Testis (tissue), 3 donors: ENCODE results near the gene KAT2B. TPM values are rescaled to one million over a fixed set of nuclear protein-coding genes. Genes with fewer than 3 reads are reported as not detected.

Experiments used
- DNase-seq: peaks from one replicate; pipeline ENCODE4 v3.0.0-alpha.2; 2019
- H3K27ac ChIP-seq, 2 donors: fragments of 200-600 bp; sonication (generic); one replicate each; pipeline ENCODE4 v1.5.1; 2019
- H3K27me3 ChIP-seq: fragments of 200-600 bp; sonication (generic); one replicate; pipeline ENCODE4 v1.5.1; 2019
- H3K36me3 ChIP-seq: fragments of 200-600 bp; sonication (generic); one replicate; pipeline ENCODE4 v1.5.1; 2017; ENCODE audit warnings: low read depth; ENCODE audit errors: missing control alignments
- H3K4me1 ChIP-seq: fragments of 200-600 bp; sonication (generic); one replicate; pipeline ENCODE4 v1.5.1; 2019
- H3K4me3 ChIP-seq, 2 donors: fragments of 200-600 bp; sonication (generic); one replicate each; pipeline ENCODE4 v1.5.1; 2017 to 2019
- H3K9me3 ChIP-seq: fragments of 200-600 bp; sonication (generic); one replicate; pipeline ENCODE4 v1.5.1; 2017
- POLR2A ChIP-seq: fragments of 450-650 bp; IDR thresholded peaks from one replicate; pipeline ENCODE4 v1.6.1; 2017; ENCODE audit warnings: antibody characterized with exemption, mild to moderate bottlenecking, moderate library complexity
- WGBS, 2 donors: methylation state at CpG; one replicate each; pipeline ENCODE4 v1.1.5; 2018; 5-methylcytosine and 5-hydroxymethylcytosine counted together
- intact Hi-C: fragments of 100-400 bp; cut with DNase I; formaldehyde crosslinking; loops from one replicate; pipeline ENCODE4 v1.15.1; 2023; ENCODE audit warnings: low total_unique reads
- polyA plus RNA-seq: library from polyadenylated mRNA; stranded (reverse); fragments of 350-450 nt; fragmentation: Illumina TruSeq; extraction: RNeasy Lipid Tissue Mini Kit (QIAGEN cat#74804); gene quantifications from one replicate; pipeline ENCODE4 v1.2.3, GENCODE V29; 2014; ENCODE audit warnings: low read depth, low replicate concordance; ENCODE audit not compliant: insufficient read depth
- total RNA-seq, 2 donors: library from RNA; depleted of rRNA; stranded (reverse); fragments of >200 nt; gene quantifications; one replicate each; pipeline ENCODE4 v1.2.3, GENCODE V29; 2016
- TF ChIP-seq, protein P1 (sequence below), 3 experiments: fragments of 450-650 bp in 2 of 3; fragments of 200-600 bp in 1 of 3; sonication (generic) in 1 of 3; IDR thresholded peaks; one replicate each; pipeline ENCODE4 v1.5.1; 2016 to 2019; ENCODE audit warnings: antibody characterized with exemption in 3 of 3, mild to moderate bottlenecking in 2 of 3, moderate library complexity in 1 of 3

Gene KAT2B
- total and polyA plus RNA-seq, 3 donors from 2014 or later: 5.3 to 9.9 (median 6.5) TPM

DNA sequence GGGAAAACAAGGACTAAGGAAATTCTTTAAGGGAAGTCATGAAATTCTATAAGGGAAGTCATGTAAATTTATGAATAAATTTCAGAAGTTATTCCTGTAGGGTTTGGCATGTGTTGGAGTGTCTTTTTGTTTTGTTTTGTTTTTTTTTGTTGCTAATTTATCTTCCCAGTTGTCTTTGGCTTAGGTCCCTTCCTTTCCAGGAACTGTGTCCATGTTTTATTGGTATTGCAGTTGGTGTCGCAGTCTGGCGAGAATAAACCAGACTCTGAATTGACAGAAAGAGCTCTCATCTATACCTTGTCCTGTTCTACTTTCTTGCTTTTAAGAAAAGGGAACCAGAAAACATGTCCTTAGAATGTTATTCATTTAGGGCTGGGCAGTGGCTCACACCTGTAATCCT is 88.1 kb downstream of the KAT2B start:
- WGBS, 2 donors: 76 to 77% methylated on average over 2 of the region's 2 CpGs
- DNase-seq: no peak
- TF ChIP-seq POLR2A: no peak
- TF ChIP-seq, protein P1, sequence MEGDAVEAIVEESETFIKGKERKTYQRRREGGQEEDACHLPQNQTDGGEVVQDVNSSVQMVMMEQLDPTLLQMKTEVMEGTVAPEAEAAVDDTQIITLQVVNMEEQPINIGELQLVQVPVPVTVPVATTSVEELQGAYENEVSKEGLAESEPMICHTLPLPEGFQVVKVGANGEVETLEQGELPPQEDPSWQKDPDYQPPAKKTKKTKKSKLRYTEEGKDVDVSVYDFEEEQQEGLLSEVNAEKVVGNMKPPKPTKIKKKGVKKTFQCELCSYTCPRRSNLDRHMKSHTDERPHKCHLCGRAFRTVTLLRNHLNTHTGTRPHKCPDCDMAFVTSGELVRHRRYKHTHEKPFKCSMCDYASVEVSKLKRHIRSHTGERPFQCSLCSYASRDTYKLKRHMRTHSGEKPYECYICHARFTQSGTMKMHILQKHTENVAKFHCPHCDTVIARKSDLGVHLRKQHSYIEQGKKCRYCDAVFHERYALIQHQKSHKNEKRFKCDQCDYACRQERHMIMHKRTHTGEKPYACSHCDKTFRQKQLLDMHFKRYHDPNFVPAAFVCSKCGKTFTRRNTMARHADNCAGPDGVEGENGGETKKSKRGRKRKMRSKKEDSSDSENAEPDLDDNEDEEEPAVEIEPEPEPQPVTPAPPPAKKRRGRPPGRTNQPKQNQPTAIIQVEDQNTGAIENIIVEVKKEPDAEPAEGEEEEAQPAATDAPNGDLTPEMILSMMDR (IDR thresholded peaks at IDR 0.05): no peak

DNA sequence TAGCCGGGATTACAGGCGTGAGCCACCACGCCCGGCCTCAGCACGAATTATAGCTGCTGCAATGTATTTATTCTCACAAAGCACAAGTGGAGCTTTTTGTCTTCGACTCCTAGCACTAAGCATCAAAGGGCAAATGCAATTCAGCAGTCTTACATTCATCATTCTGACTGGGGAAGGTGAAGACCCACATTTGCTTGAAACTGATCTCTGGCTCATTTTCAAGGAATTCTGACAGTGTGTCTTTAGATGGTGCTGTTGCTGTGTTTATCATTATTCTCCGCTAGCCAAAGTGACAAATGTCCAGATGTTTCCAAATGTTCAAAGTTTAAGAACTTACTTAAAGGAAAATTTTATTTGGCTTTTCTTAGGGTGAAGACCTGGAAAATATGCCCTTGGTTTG is 89.9 kb downstream of the KAT2B start:
- Histone ChIP-seq H3K27me3 (no peaks in the 10 kb centered on the region), H3K4me1 (no peaks in the 10 kb centered on the region), H3K4me3 (no peak overlapping the region), H3K9me3 (no peaks in the 10 kb centered on the region), H3K27ac (no peak overlapping the region), H3K36me3 (no peaks in the 10 kb centered on the region)
- no peak for DNase-seq
- WGBS, 2 donors: 71 to 78% methylated on average over 7 of the region's 7 CpGs
- intact Hi-C loops: no loop called here
- TF ChIP-seq POLR2A: no peak
- TF ChIP-seq, protein P1 (IDR thresholded peaks at IDR 0.05): no peak

More for the DNA sequence above, 88.1 kb downstream of the KAT2B start:
- H3K9me3 ChIP-seq: no peaks in the 10 kb centered on the region
- H3K27me3 ChIP-seq: no peaks in the 10 kb centered on the region
- no peak overlapping the region for H3K27ac ChIP-seq
- intact Hi-C loops: no loop called here
- no peaks in the 10 kb centered on the region for H3K4me1 ChIP-seq
- H3K4me3 ChIP-seq: no peak overlapping the region
- H3K36me3 ChIP-seq: no peaks in the 10 kb centered on the region

DNA sequence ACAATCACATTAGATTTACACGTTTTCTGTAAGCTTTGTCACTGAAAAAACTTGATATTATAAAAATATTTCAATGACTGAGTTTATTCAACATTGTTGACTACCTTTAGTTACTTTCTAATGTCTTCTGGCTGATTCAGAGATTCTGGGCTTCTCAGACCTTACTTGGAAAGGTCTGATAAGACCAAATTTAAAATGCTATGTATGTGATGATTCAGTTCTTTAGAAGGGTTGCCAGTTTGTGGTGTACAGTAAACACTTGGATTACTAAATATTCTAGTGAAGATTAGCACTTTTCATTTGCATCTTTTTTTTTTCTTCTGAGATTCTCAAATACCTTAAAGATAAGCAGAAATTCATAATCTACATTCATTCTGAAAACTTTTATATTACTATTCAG is 96.0 kb downstream of the KAT2B start:
- H3K4me3 ChIP-seq: no peak overlapping the region
- no peak for TF ChIP-seq POLR2A
- TF ChIP-seq, protein P1 (IDR thresholded peaks at IDR 0.05): no peak
- no peaks in the 10 kb centered on the region for H3K9me3 ChIP-seq
- no peaks in the 10 kb centered on the region for H3K4me1 ChIP-seq
- no peaks in the 10 kb centered on the region for H3K27me3 ChIP-seq
- intact Hi-C loops: no loop called here
- H3K27ac ChIP-seq: no peak overlapping the region
- WGBS, 2 donors: 79 to 89% methylated on average over 1 of the region's 1 CpG
- no peak for DNase-seq
- H3K36me3 ChIP-seq: no peaks in the 10 kb centered on the region

DNA sequence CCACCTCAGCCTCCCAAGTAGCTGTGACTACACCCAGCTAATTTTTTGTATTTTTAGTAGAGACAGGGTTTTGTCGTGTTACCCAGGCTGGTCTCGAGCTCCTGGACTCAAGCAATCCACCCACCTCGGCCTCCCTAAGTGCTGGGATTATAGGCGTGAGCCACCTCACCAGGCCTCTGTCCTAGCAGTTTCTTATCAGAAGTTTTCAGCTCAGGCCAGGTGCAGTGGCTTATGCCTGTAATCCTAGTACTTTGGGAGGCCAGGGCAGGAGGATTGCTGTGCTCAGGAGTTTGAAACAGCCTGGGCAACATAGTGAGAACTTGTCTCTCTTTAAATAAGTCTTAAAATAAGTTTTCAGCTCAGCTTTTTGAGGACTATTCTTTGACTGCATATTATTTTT is 97.4 kb downstream of the KAT2B start:
- Histone ChIP-seq H3K4me3 (no peak overlapping the region), H3K27ac (no peak overlapping the region), H3K4me1 (no peaks in the 10 kb centered on the region), H3K27me3 (no peaks in the 10 kb centered on the region), H3K36me3 (no peaks in the 10 kb centered on the region), H3K9me3 (no peaks in the 10 kb centered on the region)
- DNase-seq: no peak
- 86 to 90% methylated on average over 4 of the region's 4 CpGs for WGBS, 2 donors
- TF ChIP-seq, protein P1 (IDR thresholded peaks at IDR 0.05): no peak
- no peak for TF ChIP-seq POLR2A
- intact Hi-C loops: no loop called here

DNA sequence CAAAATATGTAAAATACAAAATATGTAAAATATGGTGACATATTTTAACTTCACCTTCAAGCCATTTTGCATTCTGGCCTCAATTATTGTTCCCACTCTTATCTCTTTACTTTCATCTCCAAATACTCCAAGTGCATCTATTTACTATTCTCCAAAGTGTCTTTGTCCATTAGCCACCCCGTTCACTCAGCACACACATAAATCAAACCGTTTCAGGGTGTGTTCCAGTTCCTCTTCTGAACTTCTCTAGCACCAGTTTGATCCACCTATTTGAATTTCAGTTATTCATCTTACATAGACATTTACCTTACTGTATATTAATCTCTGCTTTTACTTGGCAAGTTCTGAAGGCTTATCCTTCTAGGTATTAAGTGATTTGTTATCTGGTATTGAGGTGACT is 100.6 kb downstream of the KAT2B start:
- Histone ChIP-seq H3K4me3 (no peak overlapping the region), H3K9me3 (no peaks in the 10 kb centered on the region), H3K36me3 (no peaks in the 10 kb centered on the region), H3K4me1 (no peaks in the 10 kb centered on the region), H3K27ac (no peak overlapping the region), H3K27me3 (no peaks in the 10 kb centered on the region)
- intact Hi-C loops: no loop called here
- no peak for DNase-seq
- WGBS, 2 donors: 73 to 87% methylated on average over 2 of the region's 2 CpGs
- TF ChIP-seq, protein P1 (IDR thresholded peaks at IDR 0.05): no peak
